Endothelial cell of umbilical vein (primary cell): ENCODE data around the gene NEK4. TPM values are rescaled to one million over a fixed set of nuclear protein-coding genes. Genes with fewer than 3 reads are reported as not detected.

Experiments used
- BruUV-seq: library from RNA; stranded (reverse); fragments of 400-500 nt; replicated peaks from 2 replicates; lab custom pipeline; 2021; lab: Mats Ljungman, UMichigan
- CTCF ChIA-PET: fragments of 300-600, 350-600 bp; sonication (Branson Sonifier 250); formaldehyde crosslinking; loops from one replicate; lab custom pipeline; 2021; ENCODE audit warnings: antibody characterized with exemption, inconsistent platforms; lab: Charles Lee
- POLR2A ChIA-PET: fragments of 300-600, 350-600 bp; sonication (Branson Sonifier 250); formaldehyde crosslinking; loops from one replicate; lab custom pipeline; 2021; ENCODE audit warnings: antibody characterized with exemption, inconsistent platforms; lab: Charles Lee
- DNase-seq: peaks from one replicate; pipeline ENCODE4 v3.0.0-alpha.2; 2011; ENCODE audit warnings: low read depth, low spot score
- FAIRE-seq: peaks from 2 replicates; lab custom pipeline; 2011; peaks lifted over from hg19 to GRCh38; lab: Jason Lieb, UNC
- H2AFZ ChIP-seq: 2 replicates; pipeline ENCODE4 v1.6.0; 2012; ENCODE audit warnings: low read depth, low read length, control low read depth, inconsistent platforms
- H3K27ac ChIP-seq: 2 replicates; pipeline ENCODE4 v1.5.1; 2011; ENCODE audit warnings: low read depth, mild to moderate bottlenecking, control low read depth, low read length, moderate library complexity; ENCODE audit not compliant: insufficient read depth
- H3K27me3 ChIP-seq, 2 experiments: 2 replicates each; pipeline versions ENCODE4 v1.6.0 to v1.6.1; 2011; ENCODE audit warnings: low read length in 2 of 2, mixed read lengths in 1 of 2; ENCODE audit not compliant: control insufficient read depth in 2 of 2, insufficient read depth in 2 of 2
- H3K36me3 ChIP-seq, 2 experiments: 2 replicates in 1 of 2; 3 replicates in 1 of 2; pipeline ENCODE4 v1.5.1; 2011; ENCODE audit warnings: low read length in 2 of 2, mild to moderate bottlenecking in 1 of 2, moderate library complexity in 1 of 2; ENCODE audit not compliant: control insufficient read depth in 2 of 2, insufficient read depth in 2 of 2; ENCODE audit errors: extremely low read depth in 1 of 2
- H3K4me1 ChIP-seq: 3 replicates; pipeline ENCODE4 v1.5.1; 2011; ENCODE audit warnings: mild to moderate bottlenecking, low read length; ENCODE audit not compliant: control insufficient read depth, insufficient read depth; ENCODE audit errors: extremely low read depth
- H3K4me2 ChIP-seq: 2 replicates; pipeline ENCODE4 v1.6.1; 2011; ENCODE audit warnings: low read length, control low read depth, mixed read lengths; ENCODE audit not compliant: insufficient read depth
- H3K4me3 ChIP-seq, 3 experiments: fragments of 200-600 bp in 1 of 3; sonication (generic), shearing (Covaris generic) in 1 of 3; replicated peaks in 1 of 3; 2 replicates each; pipeline ENCODE4 v1.5.1; 2011 to 2016; ENCODE audit warnings: control low read depth in 3 of 3, low read length in 3 of 3, mild to moderate bottlenecking in 2 of 3, inconsistent platforms in 1 of 3, low read depth in 1 of 3, moderate library complexity in 1 of 3; ENCODE audit not compliant: insufficient read depth in 1 of 3
- H3K79me2 ChIP-seq: 2 replicates; pipeline ENCODE4 v1.6.0; 2012; ENCODE audit warnings: low read length, inconsistent platforms; ENCODE audit not compliant: control insufficient read depth, insufficient read depth
- H3K9ac ChIP-seq: replicated peaks from 2 replicates; pipeline ENCODE3; 2011; ENCODE audit warnings: low read length, control low read depth; ENCODE audit not compliant: insufficient read depth; ENCODE audit errors: extremely low read depth
- H3K9me1 ChIP-seq: replicated peaks from 3 replicates; pipeline ENCODE4 v1.6.0; 2011; ENCODE audit warnings: mild to moderate bottlenecking, low read length; ENCODE audit not compliant: control insufficient read depth, insufficient read depth; ENCODE audit errors: extremely low read depth
- H3K9me3 ChIP-seq: replicated peaks from 2 replicates; pipeline ENCODE4 v1.5.1; 2012; ENCODE audit warnings: low read length, inconsistent platforms; ENCODE audit not compliant: control insufficient read depth, insufficient read depth
- H4K20me1 ChIP-seq: replicated peaks from 2 replicates; pipeline ENCODE3; 2011; ENCODE audit warnings: mild to moderate bottlenecking, low read length; ENCODE audit not compliant: control insufficient read depth, insufficient read depth; ENCODE audit errors: extremely low read depth
- FOS ChIP-seq: IDR thresholded peaks from 2 replicates; pipeline ENCODE4 v1.6.1; 2011; ENCODE audit warnings: mild to moderate bottlenecking, low read length, moderate library complexity, borderline replicate concordance; ENCODE audit not compliant: insufficient read depth
- GATA2 ChIP-seq: IDR thresholded peaks from 2 replicates; pipeline ENCODE4 v1.7.0; 2011; ENCODE audit warnings: low read depth, mild to moderate bottlenecking, moderate library complexity, mixed read lengths, low read length; ENCODE audit not compliant: insufficient read length, insufficient read depth
- JUN ChIP-seq: IDR thresholded peaks from 2 replicates; pipeline ENCODE4 v1.6.1; 2011; ENCODE audit warnings: borderline replicate concordance, low read depth; ENCODE audit not compliant: insufficient read length, insufficient read depth
- MYC ChIP-seq: IDR thresholded peaks from one replicate; pipeline ENCODE4 v1.6.1; 2011; ENCODE audit warnings: mild to moderate bottlenecking, low read depth, low read length
- POLR2A ChIP-seq: IDR thresholded peaks from 2 replicates; pipeline ENCODE4 v1.6.1; 2012; ENCODE audit warnings: low read depth, mild to moderate bottlenecking, control low read depth, low read length
- POLR2AphosphoS5 ChIP-seq: IDR thresholded peaks from 2 replicates; pipeline ENCODE4 v1.6.1; 2012; ENCODE audit warnings: low read depth, mild to moderate bottlenecking, control low read depth, low read length, moderate library complexity; ENCODE audit not compliant: insufficient read depth
- dilution Hi-C: fragments of 300-500 bp; cut with MboI; formaldehyde crosslinking; loops from one replicate; pipeline ENCODE4 v1.15.0; 2019; ENCODE audit warnings: low sequenced_read_pairs; ENCODE audit not compliant: extremely low pct_ligation_motif_present
- intact Hi-C: fragments of 100-400 bp; cut with micrococcal nuclease; formaldehyde crosslinking; loops from one replicate; pipeline ENCODE4 v1.10.0; 2022
- polyA plus RNA-seq, 4 experiments: library from polyadenylated mRNA; depleted of rRNA in 3 of 4; stranded (reverse) in 3 of 4; unstranded in 1 of 4; fragments of >200 nt; gene quantifications; 2 replicates each; pipeline versions ENCODE4 v1.2.1 to v1.2.3, GENCODE V29; 2011 to 2012; ENCODE audit warnings: missing spikeins in 1 of 4
- total RNA-seq: library from RNA; stranded (reverse); gene quantifications from 2 replicates; pipeline ENCODE4 v1.2.3, GENCODE V29; 2021
- TF ChIP-seq, protein P1 (sequence below): IDR thresholded peaks from 2 replicates; pipeline ENCODE4 v1.6.1; 2011; ENCODE audit not compliant: insufficient read depth, insufficient read length
- TF ChIP-seq, protein P2 (sequence below), 2 donors: IDR thresholded peaks; 1 replicate in 1 of 2; 2 replicates in 1 of 2; pipeline ENCODE4 v1.5.1; 2011; ENCODE audit warnings: low read length in 2 of 2, mild to moderate bottlenecking in 2 of 2, moderate library complexity in 2 of 2, control low read depth in 1 of 2, inconsistent platforms in 1 of 2, low read depth in 1 of 2; ENCODE audit not compliant: insufficient read depth in 1 of 2; ENCODE audit errors: extremely low read depth in 1 of 2

The NEK4 gene
- total and polyA plus RNA-seq, 2 donors (not counting 3 experiments of a cell fraction or from before 2014, with no cell fraction given) = 4.4 to 20.8 TPM

DNA sequence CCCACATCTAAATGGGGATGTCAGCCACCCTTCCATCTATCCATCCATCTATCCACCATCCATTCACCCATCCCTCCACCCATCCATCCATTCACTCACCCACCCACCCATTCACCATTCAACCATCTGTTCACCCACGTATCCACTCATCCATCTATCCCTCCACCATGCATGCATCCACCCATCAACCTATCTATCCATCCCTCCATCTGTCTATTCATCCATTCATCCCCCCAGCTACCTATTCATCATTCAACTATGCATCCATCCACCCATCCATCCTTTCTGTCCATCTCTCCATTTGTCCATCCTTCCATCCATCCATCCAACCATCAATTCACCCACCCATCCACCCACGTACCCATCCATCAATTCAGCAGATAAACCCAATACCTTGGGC is 38.4 kb upstream of the NEK4 start:
- H3K79me2 ChIP-seq = no peaks in the 10 kb centered on the region
- DNase-seq (no peak), FAIRE-seq (no peak)
- H3K4me2 ChIP-seq = no peak overlapping the region
- no TSS peak for BruUV-seq
- no peaks in the 10 kb centered on the region for H3K9me3 ChIP-seq
- no peak overlapping the region for H3K9ac ChIP-seq
- H4K20me1 ChIP-seq = no peaks in the 10 kb centered on the region
- dilution Hi-C loops (no loop called here), intact Hi-C loops (no loop called here)
- ChIA-PET POLR2A (no interaction called here), CTCF (interaction anchor here (2.1 to 3.9 kb wide), 2 partner anchors 10 to 12 kb away, joined by 7 to 13 read pairs; no protein-coding TSS in a partner anchor)
- no peaks in the 10 kb centered on the region for H3K36me3 ChIP-seq
- no peak overlapping the region for H2AFZ ChIP-seq
- TF ChIP-seq, protein P1, sequence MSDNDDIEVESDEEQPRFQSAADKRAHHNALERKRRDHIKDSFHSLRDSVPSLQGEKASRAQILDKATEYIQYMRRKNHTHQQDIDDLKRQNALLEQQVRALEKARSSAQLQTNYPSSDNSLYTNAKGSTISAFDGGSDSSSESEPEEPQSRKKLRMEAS = no peak
- TF ChIP-seq GATA2 = no peak
- no peak for TF ChIP-seq POLR2AphosphoS5
- no peak for TF ChIP-seq POLR2A
- no peak for TF ChIP-seq MYC
- TF ChIP-seq JUN = no peak
- TF ChIP-seq, protein P2, sequence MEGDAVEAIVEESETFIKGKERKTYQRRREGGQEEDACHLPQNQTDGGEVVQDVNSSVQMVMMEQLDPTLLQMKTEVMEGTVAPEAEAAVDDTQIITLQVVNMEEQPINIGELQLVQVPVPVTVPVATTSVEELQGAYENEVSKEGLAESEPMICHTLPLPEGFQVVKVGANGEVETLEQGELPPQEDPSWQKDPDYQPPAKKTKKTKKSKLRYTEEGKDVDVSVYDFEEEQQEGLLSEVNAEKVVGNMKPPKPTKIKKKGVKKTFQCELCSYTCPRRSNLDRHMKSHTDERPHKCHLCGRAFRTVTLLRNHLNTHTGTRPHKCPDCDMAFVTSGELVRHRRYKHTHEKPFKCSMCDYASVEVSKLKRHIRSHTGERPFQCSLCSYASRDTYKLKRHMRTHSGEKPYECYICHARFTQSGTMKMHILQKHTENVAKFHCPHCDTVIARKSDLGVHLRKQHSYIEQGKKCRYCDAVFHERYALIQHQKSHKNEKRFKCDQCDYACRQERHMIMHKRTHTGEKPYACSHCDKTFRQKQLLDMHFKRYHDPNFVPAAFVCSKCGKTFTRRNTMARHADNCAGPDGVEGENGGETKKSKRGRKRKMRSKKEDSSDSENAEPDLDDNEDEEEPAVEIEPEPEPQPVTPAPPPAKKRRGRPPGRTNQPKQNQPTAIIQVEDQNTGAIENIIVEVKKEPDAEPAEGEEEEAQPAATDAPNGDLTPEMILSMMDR (IDR thresholded peaks at IDR 0.05; ENCODE audit: extremely low read depth in 1 of 2, insufficient read depth in 1 of 2, low read depth in 1 of 2, low read length in 2 of 2) = no peak
- no peak for TF ChIP-seq FOS
- H3K27me3 ChIP-seq = no peaks in the 10 kb centered on the region
- no peak overlapping the region for H3K4me3 ChIP-seq
- no peak overlapping the region for H3K27ac ChIP-seq
- no peaks in the 10 kb centered on the region for H3K4me1 ChIP-seq
- no peaks in the 10 kb centered on the region for H3K9me1 ChIP-seq
